GM12874 (cell line): ENCODE data around the gene CALM1.

Experiments used
- TF ChIP-seq, protein P1 (sequence below): IDR thresholded peaks from 2 replicates; pipeline ENCODE4 v1.5.1; 2011; ENCODE audit warnings: low read depth, mild to moderate bottlenecking, control low read depth, low read length, moderate library complexity; ENCODE audit not compliant: insufficient read depth

Gene CALM1

DNA sequence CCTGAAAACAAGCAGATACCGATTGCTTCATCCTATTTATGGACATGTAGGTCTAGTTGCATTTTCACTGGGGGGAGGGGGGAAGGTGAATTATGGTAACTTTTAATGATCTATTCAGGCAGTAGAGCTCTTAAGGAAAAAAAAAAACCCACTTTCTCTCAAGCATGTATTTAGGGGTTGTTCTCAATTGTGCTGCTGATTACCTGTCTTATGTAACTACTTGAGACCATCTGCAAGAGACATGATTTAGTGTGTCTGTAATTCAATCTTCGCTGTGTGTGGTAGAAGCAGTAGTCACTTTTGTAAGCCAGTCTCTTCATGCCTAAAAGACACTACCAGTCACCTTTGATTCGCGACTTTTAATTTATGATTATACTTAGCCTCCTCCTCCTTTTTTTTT is 8.9 kb downstream of the CALM1 start:
- TF ChIP-seq, protein P1, sequence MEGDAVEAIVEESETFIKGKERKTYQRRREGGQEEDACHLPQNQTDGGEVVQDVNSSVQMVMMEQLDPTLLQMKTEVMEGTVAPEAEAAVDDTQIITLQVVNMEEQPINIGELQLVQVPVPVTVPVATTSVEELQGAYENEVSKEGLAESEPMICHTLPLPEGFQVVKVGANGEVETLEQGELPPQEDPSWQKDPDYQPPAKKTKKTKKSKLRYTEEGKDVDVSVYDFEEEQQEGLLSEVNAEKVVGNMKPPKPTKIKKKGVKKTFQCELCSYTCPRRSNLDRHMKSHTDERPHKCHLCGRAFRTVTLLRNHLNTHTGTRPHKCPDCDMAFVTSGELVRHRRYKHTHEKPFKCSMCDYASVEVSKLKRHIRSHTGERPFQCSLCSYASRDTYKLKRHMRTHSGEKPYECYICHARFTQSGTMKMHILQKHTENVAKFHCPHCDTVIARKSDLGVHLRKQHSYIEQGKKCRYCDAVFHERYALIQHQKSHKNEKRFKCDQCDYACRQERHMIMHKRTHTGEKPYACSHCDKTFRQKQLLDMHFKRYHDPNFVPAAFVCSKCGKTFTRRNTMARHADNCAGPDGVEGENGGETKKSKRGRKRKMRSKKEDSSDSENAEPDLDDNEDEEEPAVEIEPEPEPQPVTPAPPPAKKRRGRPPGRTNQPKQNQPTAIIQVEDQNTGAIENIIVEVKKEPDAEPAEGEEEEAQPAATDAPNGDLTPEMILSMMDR, result no peak

DNA sequence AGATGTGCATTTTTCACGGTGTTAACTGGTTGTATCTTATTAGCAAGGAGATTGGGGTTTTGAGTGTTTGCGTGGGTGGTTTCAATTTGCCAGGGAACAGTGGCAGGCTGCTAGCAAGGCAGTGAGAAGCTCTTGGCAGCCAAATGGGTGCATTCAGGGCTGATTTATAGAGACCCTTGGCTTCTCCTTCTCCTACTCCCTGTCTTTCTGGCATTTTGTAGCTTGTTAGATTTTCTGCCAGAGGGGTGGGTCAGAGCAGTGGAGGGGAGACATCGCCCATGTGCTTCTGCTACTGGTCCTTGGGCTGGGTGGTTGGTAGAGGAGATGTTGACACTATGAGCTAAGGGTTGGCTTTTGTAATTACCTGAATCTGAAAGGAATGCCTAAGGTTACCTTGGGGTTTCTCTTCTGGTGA is 9.6 kb downstream of the CALM1 start:
- TF ChIP-seq, protein P1, result no peak

DNA sequence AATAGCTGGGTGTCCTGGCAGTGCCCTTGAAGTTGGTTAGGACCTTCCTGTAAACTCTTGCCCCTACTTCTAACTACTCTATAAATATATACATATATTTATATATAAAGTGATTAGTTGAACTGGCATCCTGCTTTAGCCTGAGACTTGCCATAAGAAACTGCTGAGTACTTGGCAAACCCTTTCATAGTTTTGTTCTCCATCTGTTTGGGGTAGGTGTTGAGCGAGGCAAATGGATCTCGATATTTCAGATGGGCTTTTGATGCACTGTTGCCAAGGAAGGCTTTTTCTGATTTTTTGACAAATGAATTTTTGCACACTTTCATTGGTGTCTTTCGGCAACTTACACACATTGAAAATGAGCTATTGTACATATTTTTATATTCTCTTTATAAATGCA is 10.4 kb downstream of the CALM1 start:
- TF ChIP-seq, protein P1, result no peak

DNA sequence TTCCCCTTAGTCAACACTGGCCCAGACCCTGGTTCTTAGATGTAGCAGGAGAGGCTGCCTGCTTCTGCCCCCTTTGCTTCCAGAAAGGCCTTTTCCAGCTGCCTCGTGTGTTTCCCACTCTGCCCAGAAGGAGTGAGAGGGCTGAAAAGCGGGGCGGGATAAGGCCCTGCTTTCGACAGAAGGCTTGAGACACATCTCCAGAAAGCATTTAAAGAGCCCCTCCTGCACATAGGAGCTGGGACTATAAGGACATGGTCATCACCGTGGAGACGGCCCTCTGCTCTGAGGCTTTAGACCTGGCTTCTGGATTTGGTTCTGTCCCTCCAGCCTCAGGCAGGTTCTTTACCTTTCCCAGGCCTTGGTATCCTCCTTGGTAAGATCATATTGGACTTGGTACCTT is 11.9 kb downstream of the CALM1 start:
- TF ChIP-seq, protein P1, result no peak

DNA sequence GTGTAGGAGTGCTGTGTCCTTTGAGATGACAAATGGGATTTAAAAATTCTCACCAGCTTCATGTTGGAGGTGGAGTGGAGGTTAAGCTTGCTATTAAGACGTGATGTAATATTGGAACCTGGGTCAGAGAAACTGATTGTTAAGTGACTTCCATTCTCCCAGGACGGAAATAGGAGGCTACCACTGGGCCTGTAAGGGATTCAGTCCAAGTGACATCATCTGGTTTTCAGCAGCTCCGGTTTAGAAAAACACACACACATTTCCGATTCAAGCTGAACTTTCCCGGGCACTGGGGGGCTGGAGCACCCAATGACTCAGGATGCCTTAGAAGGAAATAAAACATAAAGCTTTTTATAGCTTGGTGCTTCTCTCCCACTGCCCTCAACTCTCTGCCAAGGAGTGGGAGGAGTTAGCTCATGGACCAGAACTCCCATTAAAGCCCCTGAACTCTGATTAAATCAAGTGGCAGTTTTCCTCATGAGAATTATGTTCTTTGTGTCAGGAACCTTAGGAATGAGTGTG is 12.4 kb downstream of the CALM1 start:
- TF ChIP-seq, protein P1, result no peak

DNA sequence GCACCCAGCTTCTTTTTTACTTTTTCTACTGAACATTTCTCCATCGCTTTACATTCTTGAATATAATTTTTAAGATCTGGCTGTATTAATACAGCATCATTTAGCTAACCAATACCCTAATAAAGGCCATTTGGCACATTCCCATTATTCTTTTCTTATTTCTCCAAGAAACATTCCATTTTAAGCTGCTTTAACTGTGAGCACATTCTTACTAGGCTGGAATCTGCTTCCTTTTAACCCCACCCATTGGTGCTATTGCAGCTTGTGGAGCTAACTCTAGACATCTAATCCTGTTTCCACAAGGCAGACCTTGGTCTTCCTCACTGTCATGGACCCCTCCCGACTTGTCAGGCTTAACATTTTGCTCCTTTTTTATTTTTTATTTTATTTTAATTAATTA is 15.2 kb downstream of the CALM1 start:
- TF ChIP-seq, protein P1, result no peak

DNA sequence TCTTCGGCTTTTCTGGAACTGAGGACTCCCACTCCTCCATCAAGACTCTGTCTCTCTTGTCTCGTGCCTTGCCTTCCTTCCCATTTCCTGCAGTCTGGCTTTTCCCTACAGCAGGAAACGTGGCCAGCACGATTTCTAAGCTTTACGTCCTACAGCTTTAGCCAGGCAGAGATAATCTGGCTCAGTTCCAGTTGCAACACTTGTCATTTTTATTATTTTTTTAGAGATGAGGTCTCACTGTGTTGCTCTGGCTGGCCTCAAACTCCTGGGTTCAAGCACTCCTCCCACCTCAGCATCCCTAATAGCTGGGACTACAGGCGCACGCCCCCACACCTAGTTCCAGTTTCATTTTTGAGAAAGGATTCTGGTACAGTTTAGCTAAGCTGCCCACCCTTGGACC is 19.9 kb downstream of the CALM1 start:
- TF ChIP-seq, protein P1, result no peak

DNA sequence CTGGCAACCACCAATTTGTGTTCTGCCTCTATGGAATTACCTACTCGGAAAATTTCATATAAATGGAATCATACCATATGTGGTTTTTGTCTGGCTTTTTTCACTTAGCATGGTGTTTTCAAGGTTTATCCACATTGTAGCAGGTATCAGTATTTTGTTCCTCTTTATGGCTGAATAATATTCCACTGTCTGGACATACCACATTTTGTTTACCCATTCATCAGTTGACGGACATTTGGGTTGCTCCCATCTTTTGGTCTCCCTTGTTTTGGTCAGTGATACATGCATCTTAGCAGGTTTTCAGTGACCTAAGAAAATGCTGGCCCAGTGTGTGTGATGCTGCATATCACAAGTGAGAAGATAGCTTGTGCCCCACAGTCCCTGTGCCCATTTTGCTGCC is 21.2 kb downstream of the CALM1 start:
- TF ChIP-seq, protein P1, result no peak
